Measurements from ENCODE around the gene COX8A. TPM values are rescaled to one million over a fixed set of nuclear protein-coding genes. Genes with fewer than 3 reads are reported as not detected.

Gene COX8A
- total RNA-seq, 1 donor from 2014 or later: 212 TPM

GRCh38 chr11:63942803-63943202 lies 31.6 kb upstream of the COX8A start:
- ATAC-seq (no peak), DNase-seq (no peak)
- H3K9me3 ChIP-seq: no peaks in the 10 kb centered on the region
- intact Hi-C loops (cut with DNase I): loop anchor here (10.0 kb wide), 1 partner anchor 108 kb away; the partner anchor contains the start of gene MARK2
- peaks cover 14% of the 10 kb centered on the region for H3K36me3 ChIP-seq
- H3K4me1 ChIP-seq: peaks cover 39% of the 10 kb centered on the region
- TF ChIP-seq CTCF (IDR thresholded peaks at IDR 0.05): no peak
- no peak overlapping the region for H3K4me3 ChIP-seq
- no peaks in the 10 kb centered on the region for H3K27me3 ChIP-seq (ENCODE audit: low read depth)
- no peak overlapping the region for H3K27ac ChIP-seq

- DNase-seq: no peak
Observed at GRCh38 chr11:63944987-63945386, 29.4 kb upstream of the COX8A start.

DNA sequence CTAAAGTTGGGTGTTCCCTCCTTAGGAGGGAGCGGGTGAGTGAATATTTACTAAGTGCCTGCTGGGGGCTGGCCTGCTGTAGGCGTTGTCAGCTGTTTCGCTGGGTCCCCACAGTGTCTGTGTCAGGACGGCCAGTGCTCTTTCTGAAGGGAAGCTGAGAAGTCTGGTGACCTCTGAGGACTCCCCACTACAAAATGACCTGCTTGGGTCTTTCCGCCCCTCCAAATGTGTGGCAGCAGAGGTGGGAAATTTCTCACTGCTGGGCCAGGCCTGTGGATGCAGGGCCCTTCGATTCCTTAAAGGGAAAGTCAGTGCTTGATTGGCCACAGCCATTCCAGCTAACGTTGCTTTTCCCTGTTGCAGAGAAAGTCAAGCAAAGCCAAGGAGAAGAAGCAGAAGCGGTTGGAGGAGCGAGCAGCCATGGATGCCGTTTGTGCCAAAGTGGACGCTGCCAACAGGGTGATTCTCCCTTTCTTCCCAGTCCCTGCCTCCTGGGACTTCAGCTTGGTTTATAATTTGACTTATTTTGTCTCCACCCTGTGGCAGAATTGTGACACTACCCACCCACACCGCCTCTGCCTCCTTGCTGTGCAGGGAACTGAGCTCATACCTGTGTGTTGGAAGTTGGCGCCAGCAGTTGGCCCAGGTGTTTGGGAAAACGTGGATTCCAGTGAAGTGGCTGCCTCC lies 28.8 kb upstream of the COX8A start:
- peak; percentile 78 for TF ChIP-seq CTCF (IDR thresholded peaks at IDR 0.05)
- intact Hi-C loops (cut with DNase I): loop anchor here (10.0 kb wide), 1 partner anchor 111 kb away; the partner anchor contains the start of gene MARK2
- ATAC-seq (peak; percentile 88 to 94), DNase-seq (peak; percentile 65)
- Histone ChIP-seq H3K27me3 (ENCODE audit: low read depth) (no peaks in the 10 kb centered on the region), H3K27ac (peak overlapping the region; percentile 4), H3K9me3 (no peaks in the 10 kb centered on the region), H3K36me3 (peaks cover 25% of the 10 kb centered on the region), H3K4me3 (no peak overlapping the region), H3K4me1 (peaks cover 20% of the 10 kb centered on the region)

More at GRCh38 chr11:63944987-63945386, 29.4 kb upstream of the COX8A start:
- Histone ChIP-seq H3K4me3 (no peak overlapping the region), H3K9me3 (no peaks in the 10 kb centered on the region), H3K4me1 (peaks cover 26% of the 10 kb centered on the region), H3K27ac (peak overlapping the region; percentile 4), H3K27me3 (ENCODE audit: low read depth) (no peaks in the 10 kb centered on the region), H3K36me3 (peaks cover 20% of the 10 kb centered on the region)
- no peak for TF ChIP-seq CTCF (IDR thresholded peaks at IDR 0.05)
- intact Hi-C loops (cut with DNase I): loop anchor here (10.0 kb wide), 1 partner anchor 110 kb away; the partner anchor contains the start of gene MARK2
- peak in 1 of 2 donors; percentile 36 for ATAC-seq

DNA sequence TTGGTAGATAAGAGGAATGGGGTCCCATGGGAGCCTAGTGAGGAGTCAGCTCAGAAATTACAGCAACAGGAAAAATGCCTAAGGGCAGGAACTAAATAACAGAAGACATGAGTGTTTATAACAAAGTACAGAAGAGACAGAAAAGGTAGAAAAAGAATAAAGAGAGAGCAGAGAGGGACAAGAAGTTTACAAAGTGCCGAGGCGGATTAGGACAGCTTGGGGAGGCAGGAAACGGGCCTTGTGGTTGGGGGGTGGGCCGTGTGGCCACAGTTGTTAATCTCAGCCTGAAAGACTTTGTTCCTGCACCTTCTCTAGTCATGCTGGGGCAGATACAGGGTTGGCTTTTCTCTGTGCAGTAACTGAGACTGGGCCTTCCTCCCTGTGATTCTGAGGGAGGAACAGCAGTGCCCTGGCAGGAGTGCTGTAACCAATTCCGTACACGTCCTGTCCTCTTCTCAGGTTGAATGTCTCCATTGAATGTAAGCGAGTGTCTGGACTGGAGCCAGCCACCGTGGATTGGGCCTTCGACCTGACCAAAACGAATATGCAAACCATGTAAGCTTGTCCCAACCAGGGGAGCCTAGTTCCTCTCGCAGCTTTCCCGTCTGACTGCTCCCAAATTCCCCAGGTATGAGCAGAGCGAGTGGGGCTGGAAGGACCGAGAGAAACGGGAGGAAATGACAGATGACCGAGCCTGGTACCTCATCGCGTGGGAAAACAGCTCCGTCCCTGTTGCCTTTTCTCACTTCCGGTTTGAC lies 22.5 kb upstream of the COX8A start:
- DNase-seq (no peak), ATAC-seq (peak; percentile 33 to 41)
- Histone ChIP-seq H3K36me3 (peaks cover 52% of the 10 kb centered on the region), H3K27ac (no peak overlapping the region), H3K9me3 (no peaks in the 10 kb centered on the region), H3K4me1 (no peaks in the 10 kb centered on the region), H3K27me3 (ENCODE audit: low read depth) (no peaks in the 10 kb centered on the region), H3K4me3 (no peak overlapping the region)
- no peak for TF ChIP-seq CTCF (IDR thresholded peaks at IDR 0.05)
- intact Hi-C loops (cut with DNase I): no loop called here

DNA sequence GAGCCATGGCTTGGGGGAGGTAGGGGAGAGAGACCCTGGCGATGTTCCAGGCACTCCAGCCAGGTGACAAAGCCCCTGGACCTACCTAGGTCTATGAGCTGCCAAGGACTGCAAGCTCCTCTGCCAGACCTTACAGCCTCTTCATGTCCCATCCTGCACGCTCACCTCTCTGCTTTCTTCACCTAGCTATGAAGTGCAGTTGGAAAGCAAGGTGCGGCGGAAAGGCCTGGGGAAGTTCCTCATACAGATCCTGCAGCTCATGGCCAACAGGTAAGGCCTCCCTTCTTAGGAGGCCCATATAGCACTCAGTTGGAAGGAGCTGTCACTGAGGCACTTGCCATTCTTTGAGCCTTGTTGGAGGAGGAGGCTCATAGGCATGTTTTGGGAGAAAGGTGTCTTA lies 21.9 kb upstream of the COX8A start:
- intact Hi-C loops (cut with DNase I): no loop called here
- no peaks in the 10 kb centered on the region for H3K9me3 ChIP-seq
- H3K4me1 ChIP-seq: no peaks in the 10 kb centered on the region
- DNase-seq (no peak), ATAC-seq (no peak)
- H3K27ac ChIP-seq: no peak overlapping the region
- no peak for TF ChIP-seq CTCF (IDR thresholded peaks at IDR 0.05)
- H3K4me3 ChIP-seq: no peak overlapping the region
- H3K27me3 ChIP-seq (ENCODE audit: low read depth): no peaks in the 10 kb centered on the region
- H3K36me3 ChIP-seq: peaks cover 52% of the 10 kb centered on the region
